HG03571 (cell line): ENCODE measurements around the gene ASMTL.
A peak's percentile ranks its signal among the peaks of the same experiment; 100 is the strongest.
"Not testable (repeated sequence)": the region's sequence is repeated elsewhere in the genome, so short reads cannot be mapped to it uniquely, and the experiment has no call there.

Experiments used
- ATAC-seq: cut with Tn5 transposase; IDR thresholded peaks from one replicate; pipeline ENCODE4 v1.9.1; 2021; ENCODE audit not compliant: unreplicated experiment

ASMTL gene

DNA sequence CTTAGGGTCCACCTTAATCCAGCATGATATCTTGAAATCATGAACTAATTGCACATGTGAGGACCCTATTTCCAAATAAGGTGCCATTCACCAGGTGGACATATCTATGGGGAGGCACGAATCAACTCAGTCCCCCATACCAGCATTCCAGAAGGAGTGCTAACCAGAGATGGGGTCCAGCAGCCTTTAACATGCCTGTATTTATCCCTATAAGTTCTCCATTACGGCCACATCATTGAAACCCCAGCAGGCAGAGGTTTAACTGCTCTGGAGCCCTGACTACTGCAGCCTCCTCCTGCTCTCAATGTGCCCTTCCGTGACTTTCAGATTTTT is 3.2 kb upstream of the ASMTL start:
- ATAC-seq, result no peak

DNA sequence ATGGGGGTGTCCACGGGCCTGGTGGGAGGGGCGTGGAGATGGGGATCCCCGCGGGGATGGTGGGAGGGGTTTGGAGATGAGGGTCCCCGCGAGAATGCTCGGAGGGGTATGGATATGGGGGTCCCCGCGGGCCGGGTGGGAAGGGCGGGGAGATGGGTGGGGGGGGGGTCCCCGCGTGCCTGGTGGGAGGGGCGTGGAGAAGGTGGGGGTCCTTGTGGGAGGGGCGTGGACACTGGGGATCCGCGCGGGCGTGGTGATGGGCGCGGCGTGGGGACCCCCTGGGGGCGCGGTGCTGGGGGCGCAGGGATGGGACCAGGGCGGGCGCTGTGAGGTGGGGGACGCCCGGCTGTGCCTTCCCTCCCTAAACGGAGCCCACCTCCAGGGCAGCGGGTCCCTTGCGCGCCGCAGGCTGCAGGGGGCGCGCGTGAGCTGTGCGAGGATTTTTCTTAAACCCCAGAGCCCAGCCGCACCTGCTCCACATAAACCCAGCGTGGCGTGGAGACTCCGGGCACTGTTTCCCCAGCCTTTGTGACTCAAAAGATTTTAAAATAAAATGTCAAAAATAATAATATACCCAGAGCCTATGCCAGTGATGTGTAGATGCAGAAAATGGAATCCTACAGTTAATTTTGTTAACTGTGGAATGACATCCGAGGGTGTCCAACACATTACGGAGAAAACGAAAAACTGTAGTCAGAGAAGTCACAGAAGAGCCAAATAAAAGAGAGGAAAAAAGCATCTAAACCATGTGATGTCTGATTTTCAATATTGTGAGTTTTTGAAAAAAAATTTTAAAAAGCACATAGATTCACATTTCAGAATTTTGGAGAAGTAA is 1.5 kb upstream of the ASMTL start:
- peak; percentile 39 for ATAC-seq

DNA sequence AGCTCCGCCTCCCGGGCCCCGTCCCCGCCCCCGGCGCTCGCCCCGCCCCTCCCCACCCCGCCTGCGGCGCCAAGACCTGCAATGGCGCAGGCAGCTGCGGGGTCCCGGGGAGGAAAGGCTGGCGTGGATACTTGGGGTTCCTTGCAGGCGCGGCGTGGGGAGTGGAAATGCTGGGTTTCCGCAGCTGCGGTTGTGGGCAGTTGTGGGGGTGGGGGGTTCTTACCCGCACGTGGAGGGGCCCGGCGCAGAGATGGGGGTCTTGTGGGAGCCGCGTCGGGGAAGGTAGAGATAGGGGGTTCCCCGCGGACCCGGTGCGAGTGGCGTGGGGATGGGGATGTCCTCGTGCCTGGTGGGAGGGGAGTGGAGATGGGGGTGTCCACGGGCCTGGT is 680 bp upstream of the ASMTL start:
- ATAC-seq, result peak; percentile 7

DNA sequence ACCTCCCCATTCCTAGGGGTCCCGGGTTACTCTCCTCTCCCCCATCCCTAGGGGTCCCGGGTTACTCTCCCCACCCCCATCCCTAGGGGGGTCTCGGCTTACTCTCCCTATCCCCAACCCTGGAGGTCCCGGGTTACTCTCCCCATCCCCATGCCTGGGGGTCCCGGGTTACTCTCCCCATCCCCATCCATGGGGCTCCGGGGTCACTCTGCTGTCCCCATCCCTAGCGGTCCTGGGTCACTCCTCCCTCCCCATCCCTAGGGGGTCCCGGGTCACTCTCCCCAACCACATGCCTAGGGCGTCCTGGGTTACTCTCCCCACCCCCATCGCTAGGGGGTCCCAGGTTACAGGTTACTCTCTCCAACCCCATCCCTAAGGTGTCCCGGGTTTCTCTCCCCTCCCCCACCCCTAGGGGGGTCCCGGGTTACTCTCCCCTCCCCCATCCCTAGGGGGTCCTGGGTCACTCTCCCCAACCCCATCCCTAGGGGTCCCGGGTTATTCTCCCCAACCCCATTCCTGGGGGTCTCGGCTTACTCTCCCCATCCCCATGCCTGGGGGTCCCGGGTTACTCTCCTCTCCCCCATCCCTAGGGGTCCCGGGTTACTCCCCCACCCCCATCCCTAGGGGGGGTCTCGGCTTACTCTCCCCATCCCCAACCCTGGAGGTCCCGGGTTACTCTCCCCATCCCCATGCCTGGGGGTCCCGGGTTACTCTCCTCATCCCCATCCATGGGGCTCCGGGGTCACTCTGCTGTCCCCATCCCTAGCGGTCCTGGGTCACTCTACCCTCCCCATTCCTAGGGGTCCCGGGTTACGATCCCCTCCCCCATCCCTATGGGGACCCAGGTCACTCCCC is 821 bp downstream of the ASMTL start:
- no peak for ATAC-seq

DNA sequence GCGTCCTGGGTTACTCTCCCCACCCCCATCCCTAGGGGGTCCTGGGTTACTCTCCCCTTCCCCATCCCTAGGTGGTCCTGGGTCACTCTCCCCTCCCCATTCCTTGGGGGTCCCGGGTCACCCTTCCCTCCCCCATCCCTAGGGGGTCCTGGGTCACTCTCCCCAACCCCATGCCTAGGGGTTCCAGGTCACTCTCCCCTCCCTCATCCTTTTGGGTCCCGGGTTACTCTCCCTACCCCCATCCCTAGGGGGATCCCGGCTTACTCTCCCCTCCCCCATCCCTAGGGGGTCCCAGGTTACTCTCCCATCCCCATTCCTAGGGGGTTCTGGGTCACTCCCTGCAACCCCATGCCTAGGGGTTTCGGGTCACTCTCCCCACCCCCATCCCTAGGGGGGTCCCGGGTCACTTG is 1.5 kb downstream of the ASMTL start:
- no peak for ATAC-seq

DNA sequence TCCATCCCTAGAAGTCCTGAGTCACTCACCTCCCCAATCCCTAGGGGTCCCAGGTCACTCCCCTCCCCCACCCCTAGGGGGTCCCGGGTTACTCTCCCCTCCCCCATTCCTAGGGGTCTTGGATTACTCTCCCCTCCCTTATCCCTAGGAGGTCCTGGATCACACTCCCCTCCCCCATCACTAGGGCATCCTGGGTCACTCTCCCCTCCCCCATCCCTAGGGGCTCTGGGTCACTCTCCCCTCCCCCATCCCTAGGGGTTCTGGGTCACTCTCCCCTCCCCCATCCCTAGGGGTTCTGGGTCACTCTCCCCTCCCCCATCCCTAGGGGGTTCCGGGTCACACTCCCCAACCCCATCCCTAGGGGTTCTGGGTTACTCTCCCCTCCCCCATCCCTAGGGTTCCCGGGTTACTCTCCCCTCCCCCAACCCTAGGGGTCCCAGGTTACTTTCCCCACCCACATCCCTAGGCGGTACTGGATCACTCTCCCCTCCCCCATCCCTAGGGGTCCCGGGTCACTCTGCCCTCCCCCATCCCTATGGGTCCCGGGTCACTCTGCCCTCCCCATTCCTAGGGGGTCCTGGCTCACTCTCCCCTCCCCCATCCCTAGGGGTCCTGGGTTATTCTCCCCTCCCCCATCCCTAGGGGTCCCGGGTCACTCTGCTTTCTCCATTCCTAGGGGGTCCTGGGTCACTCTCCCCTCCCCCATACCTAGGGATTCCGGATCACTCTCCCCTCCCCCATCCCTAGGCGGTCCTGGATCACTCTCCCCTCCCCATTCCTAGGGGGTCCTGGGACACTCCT is 2.1 kb downstream of the ASMTL start:
- no peak for ATAC-seq

DNA sequence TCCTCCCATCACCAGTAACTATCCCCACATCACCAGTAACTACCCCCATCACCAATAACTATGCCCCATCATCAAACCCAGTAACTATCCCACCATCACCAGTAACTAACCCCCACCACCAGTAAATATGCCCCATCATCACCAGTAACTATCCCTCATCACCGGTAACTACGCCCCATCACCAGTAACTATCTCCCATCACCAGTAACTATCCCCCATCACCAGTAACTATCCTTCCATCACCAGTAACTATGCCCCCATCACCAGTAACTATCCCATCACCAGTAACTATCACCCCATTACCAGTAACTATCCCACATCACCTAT is 2.9 kb downstream of the ASMTL start:
- no peak for ATAC-seq

DNA sequence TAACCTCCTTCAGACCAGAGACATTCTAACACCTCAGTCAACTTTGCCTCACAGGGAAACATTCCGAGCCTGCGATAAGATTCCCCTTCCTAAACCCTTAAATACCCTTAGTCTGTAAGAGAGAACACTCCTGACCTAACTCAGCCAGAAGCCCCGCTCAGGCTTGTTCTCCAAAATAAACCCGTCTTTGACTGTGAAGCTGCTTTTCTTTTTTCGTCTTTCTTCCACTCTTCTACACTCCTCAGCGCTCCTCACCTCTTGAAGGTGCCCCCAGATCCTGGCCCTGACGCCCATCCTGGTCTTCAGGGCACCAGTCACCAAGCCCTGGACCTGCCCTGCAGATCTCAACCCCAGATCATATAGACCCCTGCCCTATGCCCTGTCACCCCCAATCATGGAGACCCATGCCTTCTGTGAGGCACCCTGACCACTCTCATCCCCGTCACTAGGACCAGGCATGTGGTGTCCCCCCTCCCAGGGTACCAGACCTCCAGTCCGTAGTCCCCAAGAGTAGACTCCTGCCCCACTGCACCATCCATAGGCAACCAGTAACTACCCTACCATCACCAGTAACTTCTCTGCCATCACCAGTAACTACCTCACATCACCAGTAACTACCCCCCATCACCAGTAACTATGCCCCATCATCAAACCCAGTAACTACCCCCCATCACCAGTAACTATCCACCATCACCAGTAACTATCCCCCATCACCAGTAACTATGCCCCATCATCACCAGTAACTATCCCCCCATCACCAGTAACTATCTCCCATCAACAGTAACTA is 3.5 kb downstream of the ASMTL start:
- ATAC-seq, result no peak

DNA sequence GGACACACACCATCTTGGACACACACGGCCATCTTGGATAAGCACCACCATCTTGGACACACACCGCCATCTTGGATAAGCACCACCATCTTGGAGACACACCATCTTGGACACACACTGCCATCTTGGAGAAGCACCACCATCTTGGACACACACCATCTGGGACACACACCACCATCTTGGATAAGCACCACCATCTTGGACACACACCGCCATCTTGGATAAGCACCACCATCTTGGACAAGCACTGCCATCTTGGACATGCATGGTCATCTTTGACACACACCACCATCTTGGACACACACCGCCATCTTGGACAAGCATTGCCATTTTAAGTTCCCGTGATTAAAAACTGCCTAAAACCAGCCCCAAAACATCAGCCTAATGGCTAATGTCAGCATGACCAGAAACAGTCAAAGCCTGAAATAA is 4.1 kb downstream of the ASMTL start:
- not testable (repeated sequence) for ATAC-seq

DNA sequence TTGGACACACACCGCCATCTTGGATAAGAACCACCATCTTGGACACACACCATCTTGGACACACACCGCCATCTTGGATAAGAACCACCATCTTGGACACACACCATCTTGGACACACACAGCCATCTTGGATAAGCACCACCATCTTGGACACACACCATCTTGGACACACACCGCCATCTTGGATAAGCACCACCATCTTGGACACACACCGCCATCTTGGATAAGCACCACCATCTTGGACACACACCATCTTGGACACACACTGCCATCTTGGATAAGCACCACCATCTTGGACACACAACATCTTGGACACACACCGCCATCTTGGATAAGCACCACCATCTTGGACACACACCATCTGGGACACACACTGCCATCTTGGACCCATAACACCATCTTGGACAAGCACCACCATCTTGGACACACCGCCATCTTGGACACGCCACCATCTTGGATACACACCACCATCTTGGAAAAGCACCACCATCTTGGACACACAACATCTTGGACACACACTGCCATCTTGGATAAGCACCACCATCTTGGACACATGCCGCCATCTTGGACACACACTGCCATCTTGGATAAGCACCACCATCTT is 4.6 kb downstream of the ASMTL start:
- not testable (repeated sequence) for ATAC-seq

DNA sequence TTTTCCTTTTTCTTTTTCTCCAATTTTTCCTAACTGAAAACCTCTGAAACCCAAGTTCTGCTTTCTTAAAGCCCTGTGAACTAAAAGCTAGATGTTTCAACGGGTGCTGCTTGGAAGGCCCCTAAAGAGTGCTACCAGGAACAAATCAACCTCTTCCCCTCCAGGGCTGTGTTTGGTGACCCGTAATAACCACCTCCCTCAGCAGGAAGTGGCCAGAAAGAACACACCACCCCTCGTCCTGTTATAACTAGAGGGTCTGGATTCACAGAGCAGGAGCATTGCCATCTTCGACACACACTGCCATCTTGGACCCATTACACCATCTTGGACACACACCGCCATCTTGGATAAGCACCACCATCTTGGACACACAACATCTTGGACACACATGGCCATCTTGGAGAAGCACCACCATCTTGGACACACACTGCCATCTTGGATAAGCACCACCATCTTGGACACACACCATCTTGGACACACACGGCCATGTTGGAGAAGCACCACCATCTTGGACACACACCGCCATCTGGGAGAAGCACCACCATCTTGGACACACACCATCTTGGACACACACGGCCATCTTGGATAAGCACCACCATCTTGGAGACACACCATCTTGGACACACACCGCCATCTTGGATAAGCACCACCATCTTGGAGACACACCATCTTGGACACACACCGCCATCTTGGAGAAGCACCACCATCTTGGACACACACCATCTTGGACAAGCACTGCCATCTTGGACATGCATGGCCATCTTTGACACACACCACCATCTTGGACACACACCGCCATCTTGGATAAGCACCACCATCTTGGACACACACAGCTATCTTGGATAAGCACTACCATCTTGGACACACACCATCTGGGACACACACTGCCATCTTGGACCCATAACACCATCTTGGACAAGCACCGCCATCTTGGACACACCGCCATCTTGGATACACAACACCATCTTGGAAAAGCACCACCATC is 5.4 kb downstream of the ASMTL start:
- ATAC-seq, result not testable (repeated sequence)

DNA sequence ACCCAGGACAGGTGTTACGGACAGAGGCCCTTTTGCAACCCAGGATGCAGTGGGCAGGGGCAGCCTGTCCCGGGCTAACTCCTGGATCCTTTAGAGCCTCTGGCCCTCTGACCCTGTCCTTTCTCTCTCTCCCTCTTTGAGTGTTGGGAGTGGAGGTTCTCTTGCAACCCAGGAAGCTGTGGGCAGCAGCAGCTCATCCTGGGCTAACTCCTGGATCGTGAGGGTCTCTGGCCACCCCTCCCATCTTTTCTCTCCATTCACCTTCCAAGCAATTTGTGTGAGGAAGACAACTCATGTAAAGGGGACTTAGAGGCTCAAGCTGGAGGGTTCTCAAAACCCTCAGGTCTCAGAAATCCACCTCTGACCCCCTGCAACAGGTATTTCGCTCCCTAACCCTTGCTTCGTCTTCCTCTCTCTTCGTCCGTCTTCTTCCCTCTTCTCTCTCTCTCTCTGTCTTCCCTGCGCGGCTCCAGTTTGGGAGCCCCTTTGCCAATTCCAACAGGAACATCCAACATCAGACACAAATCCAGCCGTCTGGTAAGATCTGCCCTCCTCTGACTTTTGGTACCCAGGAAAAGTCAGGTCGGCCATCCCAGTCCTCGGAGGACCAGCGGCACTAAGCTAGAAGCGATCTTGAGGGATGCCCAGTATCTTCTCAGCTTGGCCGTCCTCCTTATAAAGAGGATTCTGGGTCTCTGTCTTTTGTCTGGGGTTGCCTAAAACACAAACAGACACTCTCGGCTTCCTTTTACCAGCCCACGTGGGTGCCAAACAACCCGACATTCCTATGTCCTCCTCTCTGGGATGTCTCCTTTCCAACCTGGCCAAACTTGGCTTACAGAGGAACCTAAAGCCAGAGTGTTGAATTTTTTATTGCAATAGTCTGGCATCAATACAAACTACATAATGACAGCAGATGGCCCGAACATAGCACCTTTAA is 7.9 kb downstream of the ASMTL start:
- ATAC-seq, result no peak

DNA sequence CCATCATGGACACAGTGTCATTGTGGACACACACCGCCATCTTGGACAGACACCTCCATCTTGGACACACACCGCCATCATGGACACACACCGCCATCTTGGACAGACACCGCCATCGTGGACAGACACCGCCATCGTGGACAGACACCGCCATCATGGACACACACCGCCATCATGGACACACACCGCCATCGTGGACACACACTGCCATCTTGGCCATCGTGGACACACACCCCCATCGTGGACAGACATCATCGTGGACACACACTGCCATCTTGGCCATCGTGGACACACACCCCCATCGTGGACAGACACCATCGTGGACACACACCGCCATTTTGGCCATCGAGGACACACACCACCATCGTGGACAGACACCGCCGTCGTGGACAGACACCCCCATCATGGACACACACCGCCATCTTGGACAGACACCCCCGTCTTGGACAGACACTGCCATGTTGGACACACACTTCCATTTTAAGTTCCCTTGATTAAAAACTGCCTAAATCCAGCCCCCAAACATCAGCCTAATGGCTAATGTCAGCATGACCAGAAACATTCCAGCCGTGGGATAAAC is 9.1 kb downstream of the ASMTL start:
- ATAC-seq, result no peak

DNA sequence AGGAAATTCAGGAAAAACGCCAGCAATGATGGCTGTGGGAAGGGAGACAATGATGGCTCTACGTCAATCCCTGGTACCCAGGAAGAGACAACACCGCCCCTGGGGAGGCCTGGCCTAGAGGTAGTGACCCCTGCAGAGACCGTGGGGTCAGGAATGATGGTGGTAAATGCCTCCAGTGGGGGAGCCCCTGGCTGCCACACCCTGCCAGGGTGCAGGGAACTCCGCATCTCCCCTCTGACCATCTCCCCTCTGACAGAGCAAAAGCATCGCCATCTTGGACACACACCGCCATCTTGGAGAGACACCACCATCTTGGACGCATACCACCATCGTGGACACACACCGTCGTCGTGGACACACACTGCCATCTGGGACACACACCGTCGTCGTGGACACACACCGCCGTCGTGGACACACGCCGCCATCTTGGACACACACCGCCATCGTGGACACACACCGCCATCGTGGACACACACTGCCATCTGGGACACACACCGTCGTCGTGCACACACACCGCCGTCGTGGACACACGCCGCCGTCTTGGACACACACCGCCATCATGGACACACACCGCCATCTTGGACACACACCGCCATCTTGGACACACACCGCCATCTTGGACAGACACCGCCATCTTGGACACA is 9.9 kb downstream of the ASMTL start:
- ATAC-seq, result no peak

DNA sequence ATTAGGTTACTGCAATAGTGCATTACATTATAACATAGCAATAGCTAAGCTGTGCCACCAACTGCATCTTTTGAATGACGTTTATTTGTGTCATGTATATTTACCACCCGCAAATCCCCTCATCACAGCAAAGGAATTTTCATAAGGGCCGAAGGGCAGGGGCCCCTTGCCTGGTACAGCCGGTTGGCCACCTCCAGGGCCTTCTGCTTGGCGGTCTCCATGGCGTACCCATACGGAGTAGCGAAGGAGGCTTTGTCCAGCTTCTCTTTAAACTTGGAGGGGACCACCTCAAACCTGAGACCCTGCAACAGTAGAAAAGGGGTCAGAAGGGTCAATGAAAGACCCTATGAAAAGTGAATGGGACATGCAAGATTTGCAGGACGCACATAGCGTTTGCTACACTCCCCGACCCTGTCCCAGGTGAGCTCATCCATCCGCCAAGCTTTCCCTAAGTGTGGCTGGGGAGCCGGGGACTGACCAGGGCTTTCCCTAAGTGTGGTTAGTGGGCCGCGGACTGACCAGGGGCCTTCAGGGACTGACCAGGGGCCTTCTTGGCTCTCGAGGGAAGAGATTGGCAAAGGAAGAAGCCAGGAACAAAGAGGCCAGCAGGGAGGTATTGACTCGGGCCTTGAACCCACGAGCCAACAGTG is 10.6 kb downstream of the ASMTL start:
- no peak for ATAC-seq

DNA sequence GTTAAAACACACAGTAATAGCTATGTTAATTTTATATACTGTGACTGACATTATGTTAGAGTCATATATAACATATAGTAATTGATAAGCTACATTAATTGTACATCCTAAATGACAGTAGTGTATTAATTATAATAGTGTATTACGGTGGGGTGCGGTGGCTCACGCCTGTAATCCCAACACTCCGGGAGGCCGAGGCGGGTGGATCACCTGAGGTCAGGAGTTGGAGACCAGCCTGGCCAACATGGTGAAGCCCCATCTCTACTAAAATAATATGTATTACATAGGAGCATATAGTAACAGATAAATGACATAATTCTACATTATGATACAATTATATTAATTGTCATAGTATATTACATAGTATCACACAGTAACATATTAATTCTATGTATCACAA is 12.2 kb downstream of the ASMTL start:
- ATAC-seq, result no peak
